Measurements from ENCODE around the gene TAS2R40. TPM values are rescaled to one million over a fixed set of nuclear protein-coding genes. Genes with fewer than 3 reads are reported as not detected.

The TAS2R40 gene
- polyA plus RNA-seq, 1 donor from 2014 or later: not detected

DNA sequence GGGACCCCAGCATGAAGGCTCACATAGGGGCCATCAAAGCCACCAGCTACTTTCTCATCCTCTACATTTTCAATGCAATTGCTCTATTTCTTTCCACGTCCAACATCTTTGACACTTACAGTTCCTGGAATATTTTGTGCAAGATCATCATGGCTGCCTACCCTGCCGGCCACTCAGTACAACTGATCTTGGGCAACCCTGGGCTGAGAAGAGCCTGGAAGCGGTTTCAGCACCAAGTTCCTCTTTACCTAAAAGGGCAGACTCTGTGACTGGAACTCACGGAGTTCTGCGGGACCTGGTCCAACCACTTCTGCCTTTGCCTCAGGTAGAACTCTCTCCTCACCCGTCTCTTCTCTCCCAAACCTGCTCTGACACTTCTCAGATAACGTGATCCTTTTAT is 945 bp downstream of the TAS2R40 start:
- H3K9ac ChIP-seq (ENCODE audit: low read length): no peak overlapping the region
- H3K27ac ChIP-seq (ENCODE audit: low read length): no peak overlapping the region
- no peaks in the 10 kb centered on the region for H3K9me2 ChIP-seq (ENCODE audit: insufficient read depth, low read length)
- no peak overlapping the region for H2AFZ ChIP-seq (ENCODE audit: low read depth, low read length)
- no peaks in the 10 kb centered on the region for H4K20me1 ChIP-seq (ENCODE audit: insufficient read depth)
- no peaks in the 10 kb centered on the region for H3K79me2 ChIP-seq (replicated peaks; ENCODE audit: insufficient read depth, low read length)
- H3K4me2 ChIP-seq (ENCODE audit: low read length): no peak overlapping the region
- H3K9me3 ChIP-seq (ENCODE audit: low read length): no peaks in the 10 kb centered on the region
- TF ChIP-seq MXI1 (conservative IDR thresholded peaks at IDR 0.05; ENCODE audit: poor library complexity, severe bottlenecking): no peak
- TF ChIP-seq RAD21 (conservative IDR thresholded peaks at IDR 0.05): no peak
- TF ChIP-seq EZH2 (IDR thresholded peaks at IDR 0.05; ENCODE audit: borderline replicate concordance, insufficient read depth, low read length, poor library complexity, severe bottlenecking): no peak
- TF ChIP-seq EP300 (conservative IDR thresholded peaks at IDR 0.05; ENCODE audit: poor library complexity, severe bottlenecking): no peak
- TF ChIP-seq, protein P1, sequence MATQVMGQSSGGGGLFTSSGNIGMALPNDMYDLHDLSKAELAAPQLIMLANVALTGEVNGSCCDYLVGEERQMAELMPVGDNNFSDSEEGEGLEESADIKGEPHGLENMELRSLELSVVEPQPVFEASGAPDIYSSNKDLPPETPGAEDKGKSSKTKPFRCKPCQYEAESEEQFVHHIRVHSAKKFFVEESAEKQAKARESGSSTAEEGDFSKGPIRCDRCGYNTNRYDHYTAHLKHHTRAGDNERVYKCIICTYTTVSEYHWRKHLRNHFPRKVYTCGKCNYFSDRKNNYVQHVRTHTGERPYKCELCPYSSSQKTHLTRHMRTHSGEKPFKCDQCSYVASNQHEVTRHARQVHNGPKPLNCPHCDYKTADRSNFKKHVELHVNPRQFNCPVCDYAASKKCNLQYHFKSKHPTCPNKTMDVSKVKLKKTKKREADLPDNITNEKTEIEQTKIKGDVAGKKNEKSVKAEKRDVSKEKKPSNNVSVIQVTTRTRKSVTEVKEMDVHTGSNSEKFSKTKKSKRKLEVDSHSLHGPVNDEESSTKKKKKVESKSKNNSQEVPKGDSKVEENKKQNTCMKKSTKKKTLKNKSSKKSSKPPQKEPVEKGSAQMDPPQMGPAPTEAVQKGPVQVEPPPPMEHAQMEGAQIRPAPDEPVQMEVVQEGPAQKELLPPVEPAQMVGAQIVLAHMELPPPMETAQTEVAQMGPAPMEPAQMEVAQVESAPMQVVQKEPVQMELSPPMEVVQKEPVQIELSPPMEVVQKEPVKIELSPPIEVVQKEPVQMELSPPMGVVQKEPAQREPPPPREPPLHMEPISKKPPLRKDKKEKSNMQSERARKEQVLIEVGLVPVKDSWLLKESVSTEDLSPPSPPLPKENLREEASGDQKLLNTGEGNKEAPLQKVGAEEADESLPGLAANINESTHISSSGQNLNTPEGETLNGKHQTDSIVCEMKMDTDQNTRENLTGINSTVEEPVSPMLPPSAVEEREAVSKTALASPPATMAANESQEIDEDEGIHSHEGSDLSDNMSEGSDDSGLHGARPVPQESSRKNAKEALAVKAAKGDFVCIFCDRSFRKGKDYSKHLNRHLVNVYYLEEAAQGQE (IDR thresholded peaks at IDR 0.05; ENCODE audit: borderline replicate concordance): no peak
- TF ChIP-seq TAF1 (IDR thresholded peaks at IDR 0.05; ENCODE audit: low read depth): no peak
- TF ChIP-seq POLR2AphosphoS5 (IDR thresholded peaks at IDR 0.05): no peak
- no peak for TF ChIP-seq SMC3 (conservative IDR thresholded peaks at IDR 0.05; ENCODE audit: poor library complexity)
- TF ChIP-seq, protein P2, sequence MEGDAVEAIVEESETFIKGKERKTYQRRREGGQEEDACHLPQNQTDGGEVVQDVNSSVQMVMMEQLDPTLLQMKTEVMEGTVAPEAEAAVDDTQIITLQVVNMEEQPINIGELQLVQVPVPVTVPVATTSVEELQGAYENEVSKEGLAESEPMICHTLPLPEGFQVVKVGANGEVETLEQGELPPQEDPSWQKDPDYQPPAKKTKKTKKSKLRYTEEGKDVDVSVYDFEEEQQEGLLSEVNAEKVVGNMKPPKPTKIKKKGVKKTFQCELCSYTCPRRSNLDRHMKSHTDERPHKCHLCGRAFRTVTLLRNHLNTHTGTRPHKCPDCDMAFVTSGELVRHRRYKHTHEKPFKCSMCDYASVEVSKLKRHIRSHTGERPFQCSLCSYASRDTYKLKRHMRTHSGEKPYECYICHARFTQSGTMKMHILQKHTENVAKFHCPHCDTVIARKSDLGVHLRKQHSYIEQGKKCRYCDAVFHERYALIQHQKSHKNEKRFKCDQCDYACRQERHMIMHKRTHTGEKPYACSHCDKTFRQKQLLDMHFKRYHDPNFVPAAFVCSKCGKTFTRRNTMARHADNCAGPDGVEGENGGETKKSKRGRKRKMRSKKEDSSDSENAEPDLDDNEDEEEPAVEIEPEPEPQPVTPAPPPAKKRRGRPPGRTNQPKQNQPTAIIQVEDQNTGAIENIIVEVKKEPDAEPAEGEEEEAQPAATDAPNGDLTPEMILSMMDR (IDR thresholded peaks at IDR 0.05; ENCODE audit: poor library complexity, severe bottlenecking): no peak
- H3F3A ChIP-seq (ENCODE audit: insufficient read depth, low read length, poor library complexity, severe bottlenecking): no peaks in the 10 kb centered on the region
- no peak overlapping the region for H3K4me3 ChIP-seq (ENCODE audit: low read length)
- no peaks in the 10 kb centered on the region for H3K27me3 ChIP-seq (ENCODE audit: insufficient read depth, low read depth, low read length)
- H3K36me3 ChIP-seq (ENCODE audit: insufficient read depth, low read length): no peaks in the 10 kb centered on the region

DNA sequence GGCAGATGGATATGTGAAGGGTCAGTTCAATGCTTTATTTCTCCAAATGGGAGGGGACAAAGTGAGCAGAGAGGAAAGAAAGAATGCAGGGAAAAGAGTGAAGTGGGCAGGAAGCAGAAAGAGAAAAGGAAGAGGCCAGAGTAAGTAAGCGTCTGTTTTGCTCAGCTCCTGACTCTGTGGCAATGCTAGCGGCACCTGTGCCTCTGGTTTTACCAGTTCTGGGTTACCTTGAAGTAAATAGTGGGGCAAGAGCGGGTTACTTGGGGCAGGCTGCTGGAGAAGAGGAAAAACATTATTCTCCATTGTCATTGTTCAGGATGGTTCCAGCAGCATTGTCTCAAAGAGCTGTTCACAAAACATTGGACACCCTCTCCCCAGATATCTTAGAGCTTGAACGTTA is 1.9 kb downstream of the TAS2R40 start:
- no peak overlapping the region for H3K9ac ChIP-seq (ENCODE audit: low read length)
- no peaks in the 10 kb centered on the region for H3K36me3 ChIP-seq (ENCODE audit: insufficient read depth, low read length)
- no peaks in the 10 kb centered on the region for H3K79me2 ChIP-seq (replicated peaks; ENCODE audit: insufficient read depth, low read length)
- H3K4me2 ChIP-seq (ENCODE audit: low read length): no peak overlapping the region
- no peak overlapping the region for H3K27ac ChIP-seq (ENCODE audit: low read length)
- H3K27me3 ChIP-seq (ENCODE audit: insufficient read depth, low read depth, low read length): no peaks in the 10 kb centered on the region
- H3K4me3 ChIP-seq (ENCODE audit: low read length): no peak overlapping the region
- H3F3A ChIP-seq (ENCODE audit: insufficient read depth, low read length, poor library complexity, severe bottlenecking): no peaks in the 10 kb centered on the region
- H3K9me3 ChIP-seq (ENCODE audit: low read length): no peaks in the 10 kb centered on the region
- H3K9me2 ChIP-seq (ENCODE audit: insufficient read depth, low read length): no peaks in the 10 kb centered on the region
- H2AFZ ChIP-seq (ENCODE audit: low read depth, low read length): no peak overlapping the region
- TF ChIP-seq TAF1 (IDR thresholded peaks at IDR 0.05; ENCODE audit: low read depth) (no peak), SMC3 (conservative IDR thresholded peaks at IDR 0.05; ENCODE audit: poor library complexity) (no peak), EP300 (conservative IDR thresholded peaks at IDR 0.05; ENCODE audit: poor library complexity, severe bottlenecking) (no peak), POLR2AphosphoS5 (IDR thresholded peaks at IDR 0.05) (no peak), MXI1 (conservative IDR thresholded peaks at IDR 0.05; ENCODE audit: poor library complexity, severe bottlenecking) (no peak), EZH2 (IDR thresholded peaks at IDR 0.05; ENCODE audit: borderline replicate concordance, insufficient read depth, low read length, poor library complexity, severe bottlenecking) (no peak), RAD21 (conservative IDR thresholded peaks at IDR 0.05) (no peak)
- TF ChIP-seq, protein P1 (IDR thresholded peaks at IDR 0.05; ENCODE audit: borderline replicate concordance): no peak
- TF ChIP-seq, protein P2 (IDR thresholded peaks at IDR 0.05; ENCODE audit: poor library complexity, severe bottlenecking): no peak
- no peaks in the 10 kb centered on the region for H4K20me1 ChIP-seq (ENCODE audit: insufficient read depth)
